GM08714 (cell line): ENCODE results near the gene ZNF774.

Source experiments
- H3K4me3 ChIP-seq: fragments of 200-500 bp; sonication (Bioruptor generic); 2 replicates; pipeline ENCODE4 v1.5.1; 2014; ENCODE audit warnings: mild to moderate bottlenecking, low read length, inconsistent platforms
- ZNF274 ChIP-seq: IDR thresholded peaks from 2 replicates; pipeline ENCODE4 v1.6.1; 2012; ENCODE audit warnings: mild to moderate bottlenecking, low read depth, low read length

Gene ZNF774

GRCh38 chr15:90411176-90411575 lies 59.1 kb downstream of the ZNF774 start:
- H3K4me3 ChIP-seq = no peak overlapping the region
- TF ChIP-seq ZNF274 = no peak
